GM12801 (cell line): ENCODE data around the gene CST7.

Experiments
- TF ChIP-seq, protein P1 (sequence below): IDR thresholded peaks from one replicate; pipeline ENCODE4 v1.5.1; 2011; ENCODE audit warnings: control low read depth; ENCODE audit not compliant: insufficient read length; ENCODE audit errors: extremely low read depth

The CST7 gene

DNA sequence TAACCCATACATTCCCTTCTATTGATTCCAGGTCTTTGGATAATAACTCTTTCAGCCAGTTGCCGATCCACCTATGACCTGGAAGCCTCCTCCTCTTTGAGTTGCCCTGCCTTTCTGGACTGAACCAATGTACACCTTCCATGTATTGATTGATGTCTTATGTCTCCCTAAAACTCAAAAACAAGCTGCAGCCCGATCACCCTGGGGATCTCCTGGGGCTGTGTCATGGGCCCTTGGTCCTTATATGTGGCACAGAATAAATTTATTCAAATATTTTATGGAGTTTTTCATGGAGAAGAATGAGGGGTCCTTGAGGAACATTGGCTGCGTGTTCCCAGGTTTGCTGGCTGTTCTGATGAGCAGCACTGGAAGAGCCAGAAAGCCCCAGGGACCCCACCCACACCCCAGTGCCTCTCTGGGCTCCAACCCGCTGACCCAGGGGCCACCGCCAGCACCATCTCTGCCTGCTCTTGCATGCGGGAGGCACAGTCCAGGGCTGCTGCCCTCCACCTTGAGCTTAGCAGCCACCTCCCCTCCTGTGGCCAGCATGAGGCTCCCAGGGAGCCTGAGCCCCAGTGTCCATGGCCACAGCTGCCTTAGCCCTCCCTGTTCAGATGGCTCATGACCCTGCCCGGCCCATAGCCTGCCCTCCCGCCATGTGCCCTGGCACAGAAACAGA is 36.5 kb upstream of the CST7 start:
- TF ChIP-seq, protein P1, sequence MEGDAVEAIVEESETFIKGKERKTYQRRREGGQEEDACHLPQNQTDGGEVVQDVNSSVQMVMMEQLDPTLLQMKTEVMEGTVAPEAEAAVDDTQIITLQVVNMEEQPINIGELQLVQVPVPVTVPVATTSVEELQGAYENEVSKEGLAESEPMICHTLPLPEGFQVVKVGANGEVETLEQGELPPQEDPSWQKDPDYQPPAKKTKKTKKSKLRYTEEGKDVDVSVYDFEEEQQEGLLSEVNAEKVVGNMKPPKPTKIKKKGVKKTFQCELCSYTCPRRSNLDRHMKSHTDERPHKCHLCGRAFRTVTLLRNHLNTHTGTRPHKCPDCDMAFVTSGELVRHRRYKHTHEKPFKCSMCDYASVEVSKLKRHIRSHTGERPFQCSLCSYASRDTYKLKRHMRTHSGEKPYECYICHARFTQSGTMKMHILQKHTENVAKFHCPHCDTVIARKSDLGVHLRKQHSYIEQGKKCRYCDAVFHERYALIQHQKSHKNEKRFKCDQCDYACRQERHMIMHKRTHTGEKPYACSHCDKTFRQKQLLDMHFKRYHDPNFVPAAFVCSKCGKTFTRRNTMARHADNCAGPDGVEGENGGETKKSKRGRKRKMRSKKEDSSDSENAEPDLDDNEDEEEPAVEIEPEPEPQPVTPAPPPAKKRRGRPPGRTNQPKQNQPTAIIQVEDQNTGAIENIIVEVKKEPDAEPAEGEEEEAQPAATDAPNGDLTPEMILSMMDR, result no peak

DNA sequence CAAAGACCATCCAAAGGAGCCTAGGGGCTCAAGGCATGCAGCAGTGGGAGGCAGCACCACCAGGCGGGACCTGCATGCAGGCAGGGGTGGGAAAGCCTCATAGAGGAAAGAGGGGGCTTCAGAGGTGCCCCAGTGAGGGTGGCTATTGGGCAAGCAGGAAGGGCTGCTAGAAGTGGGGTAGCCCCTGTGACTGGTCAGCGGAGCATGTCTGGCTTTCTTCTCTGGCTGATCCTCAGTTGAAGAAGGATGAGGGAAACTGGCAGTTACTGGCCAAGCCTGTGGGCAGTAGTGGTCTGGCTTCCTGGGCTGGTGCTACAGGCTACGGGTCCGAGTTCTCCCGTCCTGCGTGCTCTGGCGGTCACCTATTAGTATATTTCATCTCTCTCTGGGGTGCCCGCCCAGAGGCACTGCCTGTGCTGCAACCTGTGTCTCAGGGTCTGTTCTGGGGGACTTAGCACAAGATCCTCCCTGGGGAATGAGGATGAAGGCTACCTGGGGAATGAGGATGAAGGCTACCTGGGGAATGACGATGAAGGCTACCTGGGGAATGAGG is 35.9 kb upstream of the CST7 start:
- TF ChIP-seq, protein P1, result no peak

DNA sequence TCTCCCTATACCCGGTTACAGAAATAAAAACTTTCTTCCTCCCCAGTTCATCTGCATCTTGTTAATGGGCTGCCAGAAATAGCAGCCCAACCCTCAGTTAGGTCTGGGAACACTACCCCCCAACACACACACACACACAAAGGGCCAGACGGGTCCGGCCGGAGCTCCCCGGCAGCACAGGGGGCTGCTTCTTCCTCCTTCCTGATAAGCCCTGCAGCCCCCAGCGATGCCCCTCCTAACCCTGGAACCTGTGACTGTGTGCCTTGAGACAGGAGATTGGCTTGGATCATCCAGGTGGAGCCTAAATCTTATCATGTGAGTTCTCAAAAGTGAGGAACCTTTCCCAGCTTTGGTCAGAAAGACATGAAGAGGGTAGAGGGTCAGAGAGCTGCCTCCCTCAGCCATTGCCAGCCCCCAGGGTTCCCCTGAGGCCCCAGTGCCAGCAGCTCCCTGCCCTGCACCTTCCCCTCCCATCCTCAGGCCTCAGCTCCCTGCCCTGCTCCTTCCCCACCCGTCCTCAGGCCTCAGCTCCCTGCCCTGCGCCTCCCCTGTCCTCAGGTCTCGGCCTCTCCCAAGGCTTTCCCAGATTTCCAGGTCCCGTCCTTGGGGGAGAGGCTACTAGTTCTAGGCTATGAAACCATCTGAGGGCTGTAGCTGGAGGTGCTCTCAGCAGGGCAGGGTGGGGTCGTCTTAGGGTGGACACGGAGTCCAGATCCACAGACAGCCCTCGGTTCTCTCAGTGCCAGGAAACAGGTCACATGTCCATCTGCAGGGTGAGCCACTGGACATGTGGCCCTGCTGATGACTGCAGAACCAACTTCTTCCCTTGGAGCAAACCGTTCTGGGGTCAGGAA is 34.5 kb upstream of the CST7 start:
- TF ChIP-seq, protein P1, result no peak

DNA sequence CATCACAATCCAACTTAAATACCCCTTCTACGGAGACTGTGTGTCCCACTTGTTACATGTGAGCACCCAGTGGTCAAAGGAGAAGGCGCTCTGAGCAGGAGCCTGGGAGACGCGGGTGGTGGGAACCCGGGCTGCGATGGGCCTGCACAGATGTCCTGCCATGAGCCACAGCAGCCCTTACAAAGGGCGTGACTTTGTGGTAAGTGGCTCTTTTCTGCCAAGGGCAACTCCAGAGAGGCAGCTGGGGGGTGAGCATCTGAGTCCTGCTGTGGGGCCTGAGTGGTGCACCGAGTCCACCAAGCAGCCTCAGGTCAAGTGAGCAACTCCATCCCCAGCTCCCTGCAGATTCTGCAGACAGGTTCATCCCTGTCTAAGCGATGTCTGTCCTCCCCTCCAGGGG is 33.6 kb upstream of the CST7 start:
- TF ChIP-seq, protein P1, result no peak

DNA sequence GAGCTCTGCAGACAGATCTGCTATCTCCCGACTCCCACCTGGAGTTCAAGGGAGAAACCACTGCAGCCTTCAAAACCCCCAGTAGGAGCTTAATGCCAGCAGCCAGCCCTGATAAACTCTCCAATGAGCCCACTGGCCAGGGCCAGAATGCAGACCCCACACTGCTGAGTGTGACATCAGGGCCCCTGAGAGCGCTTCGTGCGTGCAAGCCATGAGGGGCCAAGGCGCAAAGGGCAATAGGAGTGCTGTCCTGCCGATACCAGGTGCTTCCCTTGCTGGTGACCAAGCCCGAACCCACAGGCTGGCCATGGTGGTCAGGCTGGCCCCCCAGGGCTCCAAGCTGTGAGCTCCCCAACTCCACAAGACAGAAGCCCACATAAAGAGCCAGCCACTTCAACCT is 33.2 kb upstream of the CST7 start:
- TF ChIP-seq, protein P1, result no peak

DNA sequence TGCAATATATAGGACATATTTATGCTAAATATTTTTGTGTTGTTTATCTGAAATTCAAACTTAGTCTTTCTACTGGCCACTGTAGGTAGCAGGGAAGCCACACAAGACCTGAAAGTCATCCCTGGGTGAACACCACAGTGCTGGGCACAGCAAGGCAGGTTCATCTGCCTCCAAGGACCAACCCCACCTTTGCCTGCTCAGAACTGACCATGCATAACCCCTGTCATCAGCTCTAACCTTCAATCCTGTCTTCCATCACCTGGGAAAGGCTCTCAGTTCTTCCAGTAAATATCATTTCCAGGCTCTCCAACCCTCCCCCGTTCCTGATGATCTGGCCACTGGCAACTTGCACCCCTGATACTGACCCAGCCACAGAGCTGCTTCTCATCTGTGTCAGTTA is 32.7 kb upstream of the CST7 start:
- TF ChIP-seq, protein P1, result no peak

DNA sequence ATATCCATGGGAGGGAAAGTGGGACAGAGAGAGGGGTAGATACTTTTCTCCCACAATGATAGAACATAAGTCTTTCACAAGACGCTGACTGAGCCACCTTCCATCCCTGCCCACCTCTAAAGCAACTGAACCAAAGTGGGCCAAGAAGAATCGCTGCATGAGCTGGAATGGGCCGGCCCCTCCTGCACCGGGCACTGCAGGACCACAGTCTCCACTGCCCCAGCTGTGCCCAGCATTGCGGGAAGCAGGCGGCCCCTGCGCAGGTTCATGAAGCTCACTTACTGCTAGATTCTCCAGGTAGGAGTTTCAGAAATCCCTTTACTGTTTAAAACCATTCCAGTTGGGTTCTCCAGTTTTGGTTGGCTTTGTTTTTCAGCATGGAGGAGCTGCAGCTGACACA is 32.0 kb upstream of the CST7 start:
- TF ChIP-seq, protein P1, result no peak
